HG02623 (cell line): ENCODE results near the gene ATP6V0E2.
"Not testable (repeated sequence)": the region's sequence is repeated elsewhere in the genome, so short reads cannot be mapped to it uniquely, and the experiment has no call there.

ENCODE experiments used
- ATAC-seq: cut with Tn5 transposase; IDR thresholded peaks from one replicate; pipeline ENCODE4 v1.9.1; 2021; ENCODE audit warnings: moderate library complexity; ENCODE audit not compliant: unreplicated experiment

ATP6V0E2 gene

DNA sequence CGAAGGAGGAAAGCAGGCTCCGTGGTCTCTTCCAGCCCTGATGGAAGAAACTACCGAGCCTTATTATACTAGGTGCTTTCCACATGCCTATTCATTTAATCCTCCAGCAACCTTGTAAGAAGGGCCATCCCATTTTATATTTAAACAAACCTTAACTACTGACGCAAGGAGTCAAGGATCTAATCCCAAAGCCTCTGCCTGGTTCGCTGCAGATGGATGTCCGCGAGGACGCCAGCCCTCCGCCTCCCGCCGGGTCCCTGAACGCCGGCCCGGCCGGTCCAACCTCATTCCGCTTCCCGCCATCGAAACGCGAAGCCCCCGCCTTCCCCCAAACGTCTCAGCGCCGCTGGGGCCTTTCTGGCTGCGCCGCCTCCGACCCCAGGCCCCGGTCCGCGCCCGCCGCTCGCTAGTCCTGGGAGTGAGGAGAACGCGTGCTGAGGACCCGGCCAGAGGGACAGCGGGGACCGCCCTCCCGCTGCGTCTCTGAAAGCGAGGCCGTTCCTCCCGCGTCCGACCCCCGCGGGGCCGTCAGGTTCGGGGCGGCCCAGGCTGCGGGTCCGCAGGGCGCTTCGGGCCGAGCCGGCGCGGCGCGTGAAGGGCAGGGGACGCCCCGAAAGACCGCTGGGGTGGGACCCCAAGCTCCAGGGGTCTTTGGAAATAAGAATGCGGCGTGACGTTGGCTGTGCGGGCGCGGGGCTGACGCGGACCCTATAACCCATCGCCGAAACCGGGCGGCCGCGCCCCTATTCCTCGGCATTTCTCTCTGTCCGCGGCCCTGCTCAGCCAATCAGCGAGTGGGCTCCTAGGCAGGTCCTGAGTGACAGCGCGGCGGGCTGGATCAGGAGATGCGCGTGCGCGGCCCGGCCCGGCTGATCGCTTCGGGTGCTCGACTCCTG lies at the start of gene ATP6V0E2:
Gene ATP6V0E2, plus strand, starts transcription at position 896 of the 896 bp plus-strand sequence. CDS start 97 bp downstream, outside the sequence.
- ATAC-seq, result peak; percentile 93

- ATAC-seq, result no peak
Measured at GRCh38 chr7:149824301-149824741, 49.4 kb upstream of the ATP6V0E2 start.

DNA sequence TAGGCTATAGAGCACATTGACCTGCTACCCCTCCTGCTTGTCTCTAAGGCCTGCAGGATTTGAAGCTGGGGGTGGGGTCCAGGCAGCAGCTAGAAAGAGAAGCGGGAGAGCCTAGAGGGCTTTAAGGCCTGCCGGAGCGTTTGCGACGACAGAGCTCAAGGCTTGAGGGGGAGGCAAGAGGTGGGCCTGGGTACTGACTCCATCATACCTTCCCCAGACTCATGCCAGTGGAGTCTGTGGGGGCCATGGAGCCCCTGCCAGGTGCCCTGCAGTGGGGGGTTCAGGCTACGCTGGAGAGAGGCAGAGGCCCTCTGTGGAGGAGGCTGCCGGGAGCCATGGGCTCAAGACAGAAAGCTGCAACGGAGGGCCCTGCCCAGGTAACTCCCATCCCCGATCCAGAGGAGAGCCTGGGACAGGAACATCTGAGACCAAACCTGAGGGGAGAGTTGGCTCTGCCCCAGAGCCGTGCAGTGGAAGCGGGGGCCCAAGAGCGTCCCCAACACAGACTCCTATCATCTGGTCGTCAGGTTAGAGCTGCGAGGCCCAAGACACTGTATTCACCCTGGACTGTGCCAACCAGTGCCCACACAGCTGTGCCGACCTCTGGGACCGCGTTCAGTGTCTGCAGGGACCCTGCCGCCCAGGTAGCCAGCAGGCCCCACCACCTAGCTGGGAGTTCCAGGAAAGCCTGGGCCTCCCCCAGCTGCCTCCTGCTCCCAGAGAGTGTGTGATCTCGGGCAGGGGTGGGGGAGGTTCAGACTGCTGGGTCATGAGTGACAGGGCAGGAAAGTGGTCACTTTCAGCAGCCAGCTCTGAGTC lies 48.8 kb upstream of the ATP6V0E2 start:
- no peak for ATAC-seq

DNA sequence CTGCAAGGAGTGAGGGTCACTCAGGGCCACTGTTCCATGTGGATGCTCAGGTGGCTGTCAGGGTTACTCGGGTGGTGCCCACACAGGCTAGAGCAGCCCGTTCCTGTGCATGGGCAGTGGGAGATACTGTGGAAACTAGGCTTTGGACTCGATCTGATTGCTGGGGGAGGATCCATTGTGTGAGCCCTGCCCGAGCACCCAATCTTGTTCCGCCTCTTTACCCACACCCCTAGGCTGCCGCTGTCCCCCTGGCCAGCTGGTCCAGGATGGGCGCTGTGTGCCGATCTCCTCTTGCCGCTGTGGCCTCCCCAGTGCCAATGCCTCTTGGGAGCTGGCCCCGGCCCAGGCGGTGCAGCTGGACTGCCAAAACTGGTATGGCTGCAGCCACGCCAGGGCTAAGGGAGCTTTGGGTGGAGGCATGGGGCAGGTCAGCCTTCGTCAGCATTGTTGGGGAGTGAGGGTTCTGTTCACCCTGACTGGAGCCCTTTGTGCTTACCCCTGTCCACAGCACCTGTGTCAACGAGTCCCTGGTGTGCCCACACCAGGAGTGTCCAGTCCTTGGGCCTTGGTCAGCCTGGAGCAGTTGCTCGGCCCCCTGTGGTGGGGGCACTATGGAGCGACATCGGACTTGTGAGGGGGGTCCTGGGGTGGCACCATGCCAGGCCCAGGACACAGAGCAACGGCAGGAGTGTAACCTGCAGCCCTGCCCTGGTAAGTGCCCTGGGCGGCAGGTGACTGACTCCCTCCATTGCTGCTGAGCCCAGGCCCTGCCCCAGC lies 48.0 kb upstream of the ATP6V0E2 start:
- no peak for ATAC-seq

- no peak for ATAC-seq
Measured at GRCh38 chr7:149826344-149827088, 47.3 kb upstream of the ATP6V0E2 start.

- ATAC-seq, result no peak
Measured at GRCh38 chr7:149827089-149827981, 46.4 kb upstream of the ATP6V0E2 start.

DNA sequence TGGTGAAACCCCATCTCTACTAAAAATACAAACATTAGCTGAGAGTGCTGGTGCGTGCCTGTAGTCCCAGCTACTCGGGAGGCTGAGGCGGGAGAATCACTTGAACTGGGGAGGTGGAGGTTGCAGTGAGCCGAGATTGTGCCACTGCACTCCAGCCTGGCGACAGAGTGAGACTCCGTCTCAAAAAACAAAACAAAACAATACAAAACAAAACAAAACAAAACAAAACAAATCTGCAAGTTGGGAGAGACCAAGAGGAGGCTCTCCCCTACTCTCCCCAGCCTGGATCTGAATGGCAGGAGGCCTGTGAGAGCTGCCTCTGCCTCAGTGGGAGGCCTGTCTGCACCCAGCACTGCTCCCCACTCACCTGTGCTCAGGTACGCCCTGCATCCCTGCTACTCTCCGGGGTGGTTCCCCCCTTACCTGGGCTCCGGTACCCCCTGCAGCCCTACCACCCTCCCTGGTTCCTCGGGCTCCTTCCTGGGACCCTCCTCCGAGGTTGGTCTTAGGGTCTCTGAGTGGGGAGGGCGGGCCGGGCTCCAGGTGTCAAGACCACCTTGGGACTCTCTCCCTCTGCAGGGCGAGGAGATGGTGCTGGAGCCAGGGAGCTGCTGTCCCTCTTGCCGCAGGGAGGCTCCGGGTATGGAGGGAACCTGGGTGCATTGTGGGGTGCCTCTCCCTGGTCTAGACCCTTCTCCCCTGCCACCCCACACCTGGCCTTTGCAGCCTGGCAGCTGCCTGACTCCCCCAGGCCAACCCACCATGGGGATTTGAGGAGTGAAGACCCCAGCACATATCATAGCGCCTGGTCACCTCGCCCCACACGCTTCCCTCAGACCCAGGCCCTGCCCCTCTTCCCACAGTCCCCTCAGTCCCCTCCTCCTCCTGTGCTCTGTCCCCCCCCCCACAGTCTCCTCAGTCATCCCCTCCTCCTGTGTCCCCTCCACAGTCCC lies 45.1 kb upstream of the ATP6V0E2 start:
- no peak for ATAC-seq

DNA sequence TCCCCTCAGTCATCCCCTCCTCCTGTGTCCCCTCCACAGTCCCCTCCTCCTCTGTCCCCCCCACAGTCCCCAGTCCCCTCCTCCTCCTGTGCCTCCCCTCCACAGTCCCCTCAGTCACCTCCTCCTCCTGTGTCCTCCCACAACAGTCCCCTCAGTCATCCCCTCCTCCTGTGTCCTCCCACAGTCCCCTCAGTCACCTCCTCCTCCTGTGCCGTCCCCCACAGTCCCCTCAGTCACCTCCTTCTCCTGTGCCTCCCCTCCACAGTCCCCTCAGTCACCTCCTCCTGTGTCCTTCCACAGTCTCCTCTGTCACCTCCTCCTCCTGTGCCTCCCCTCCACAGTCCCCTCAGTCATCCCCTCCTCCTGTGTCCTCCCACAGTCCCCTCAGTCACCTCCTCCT lies 43.2 kb upstream of the ATP6V0E2 start:
- ATAC-seq, result not testable (repeated sequence)

DNA sequence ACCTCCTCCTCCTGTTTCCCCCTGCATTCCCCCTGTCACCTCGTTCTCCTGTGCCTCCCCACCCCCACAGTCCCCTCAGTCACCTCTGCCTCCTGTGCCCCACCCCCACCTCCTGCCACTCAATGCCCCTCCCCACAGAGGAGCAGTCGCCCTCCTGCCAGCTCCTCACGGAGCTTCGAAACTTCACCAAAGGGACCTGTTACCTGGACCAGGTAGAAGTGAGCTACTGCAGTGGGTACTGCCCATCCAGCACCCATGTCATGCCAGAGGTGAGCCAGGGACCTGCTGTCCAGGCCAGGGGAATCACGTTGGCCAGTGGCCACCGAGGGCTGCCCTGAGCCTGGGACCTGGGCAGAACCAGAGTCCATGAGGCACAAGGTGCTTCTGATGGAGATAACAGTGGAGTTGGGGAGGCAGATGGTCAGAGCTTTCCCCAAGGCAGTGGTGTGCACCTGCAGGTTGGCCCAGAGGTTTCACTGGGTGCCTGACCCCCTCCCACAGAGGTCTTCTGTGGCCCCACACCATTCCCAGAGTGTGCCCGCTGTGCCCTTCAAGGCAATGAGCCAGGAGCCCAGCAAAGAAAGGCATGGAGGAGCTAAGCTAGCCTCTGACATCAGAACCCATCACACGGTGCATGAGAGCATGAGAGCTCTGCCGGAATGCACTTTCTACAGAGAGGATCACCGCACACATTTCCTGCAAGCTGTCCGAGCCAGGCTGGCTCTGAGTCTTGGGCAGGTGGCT lies 42.6 kb upstream of the ATP6V0E2 start:
- ATAC-seq, result no peak

- no peak for ATAC-seq
Measured at GRCh38 chr7:149831741-149832219, 42.0 kb upstream of the ATP6V0E2 start.

GRCh38 chr7:149832332-149833041 lies 41.3 kb upstream of the ATP6V0E2 start:
- ATAC-seq, result no peak

- no peak for ATAC-seq
Measured at GRCh38 chr7:149833495-149834130, 40.2 kb upstream of the ATP6V0E2 start.

DNA sequence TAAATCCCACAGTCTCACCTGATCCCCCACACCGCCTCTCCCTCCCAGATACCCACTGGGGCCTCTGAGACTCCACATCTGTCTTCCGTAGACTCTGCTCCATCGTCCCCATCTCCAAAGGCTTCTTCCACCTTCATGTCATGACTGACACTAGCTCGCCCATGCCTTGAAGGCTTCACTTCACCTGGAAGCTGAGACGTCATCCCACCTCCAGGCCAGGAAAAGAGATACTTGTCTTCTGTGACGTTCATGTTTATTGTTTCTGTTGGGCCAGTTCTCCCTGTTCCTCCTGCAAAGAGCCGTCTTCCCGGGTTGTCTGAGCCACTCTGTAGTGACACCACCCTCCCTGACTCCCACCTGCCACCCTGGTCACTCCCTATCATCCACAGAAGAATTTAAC lies 39.2 kb upstream of the ATP6V0E2 start:
- no peak for ATAC-seq

DNA sequence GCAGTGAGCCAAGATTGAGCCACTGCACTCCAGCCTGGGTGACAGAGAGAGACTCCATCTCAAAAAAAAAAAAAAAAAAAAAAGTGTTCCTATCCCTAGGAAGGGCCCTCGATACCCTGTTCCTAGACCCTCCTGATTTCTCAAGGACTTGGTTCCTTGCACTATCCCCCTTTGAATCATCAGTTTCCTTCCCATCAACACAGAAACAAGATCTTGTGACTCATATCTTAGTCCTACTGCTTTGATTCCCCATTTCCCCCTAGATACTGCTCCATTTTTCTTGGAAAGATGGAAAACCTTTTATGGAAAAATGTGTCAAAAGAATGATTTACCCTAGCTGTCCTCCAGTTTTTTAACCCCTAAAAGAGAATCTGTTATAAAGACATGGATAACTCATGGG lies 37.3 kb upstream of the ATP6V0E2 start:
- ATAC-seq, result no peak

DNA sequence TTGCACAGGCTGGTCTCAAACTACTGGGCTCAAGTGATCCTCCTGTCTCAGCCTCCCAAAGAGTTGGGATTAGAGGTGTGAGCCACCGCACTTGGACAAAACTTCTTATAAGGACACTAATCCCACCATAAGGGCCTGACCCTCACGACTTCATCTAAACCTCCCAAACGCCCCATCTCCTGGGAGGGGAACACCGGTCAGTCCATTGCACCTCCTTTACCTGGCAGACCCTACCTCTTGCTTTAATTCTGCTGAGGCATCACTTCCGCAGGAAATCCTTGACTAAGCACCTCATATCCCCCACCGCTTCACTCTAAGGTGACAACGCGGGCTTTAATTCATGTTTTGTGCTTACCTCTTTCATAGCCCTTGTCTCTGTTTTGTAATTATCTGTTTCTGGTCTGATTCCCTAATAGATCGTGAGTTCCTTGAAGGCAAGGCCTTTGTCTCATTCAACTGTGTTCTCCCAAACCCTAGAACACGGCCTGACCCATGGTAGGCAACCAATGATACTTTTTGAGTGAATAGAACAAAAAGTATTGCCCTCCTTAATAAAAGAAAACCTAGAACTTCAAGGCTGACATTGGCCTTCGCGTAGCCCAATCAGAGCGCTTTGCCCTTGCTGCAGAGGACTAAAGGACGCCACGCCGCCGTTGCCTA lies 36.1 kb upstream of the ATP6V0E2 start:
- no peak for ATAC-seq
